Measurements from ENCODE around the gene PRRG4.
"Not testable (repeated sequence)": the region's sequence is repeated elsewhere in the genome, so short reads cannot be mapped to it uniquely, and the experiment has no call there.

DNA sequence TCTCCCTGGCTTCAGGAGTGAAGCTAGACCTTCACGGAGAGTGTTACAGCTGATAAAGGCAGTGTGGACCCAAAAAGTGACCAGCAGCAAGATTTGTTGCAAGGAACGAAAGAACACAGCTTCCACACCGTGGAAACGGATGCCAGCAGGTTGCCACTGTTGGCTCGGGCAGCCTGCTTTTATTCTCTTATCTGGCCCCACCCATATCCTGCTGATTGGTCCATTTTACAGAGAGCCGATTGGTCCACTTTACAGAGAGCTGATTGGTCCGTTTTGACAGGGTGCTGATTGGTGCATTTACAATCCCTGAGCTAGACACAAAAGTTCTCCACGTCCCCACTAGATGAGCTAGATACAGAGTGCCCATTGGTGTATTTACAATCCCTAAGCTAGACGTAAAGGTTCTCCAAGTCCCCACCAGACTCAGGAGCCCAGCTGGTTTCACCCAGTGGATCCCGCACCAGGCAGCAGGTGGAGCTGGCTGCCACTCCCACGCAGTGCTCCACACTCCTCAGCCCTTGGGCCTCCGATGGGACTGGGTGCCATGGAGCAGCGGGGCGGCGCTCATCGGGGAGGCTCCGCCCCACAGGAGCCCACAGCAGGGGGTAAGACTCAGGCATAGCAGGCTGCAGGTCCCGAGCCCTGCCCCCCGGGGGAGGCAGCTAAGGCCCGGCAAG is 58.1 kb downstream of the PRRG4 start:
- TF ChIP-seq CTCF (optimal IDR thresholded peaks at IDR 0.05 in 1 of 3, IDR thresholded peaks at IDR 0.05 in 1 of 3, conservative IDR thresholded peaks at IDR 0.05 in 1 of 3; ENCODE audit: extremely low read depth in 1 of 3, insufficient read depth in 2 of 3, low read length in 3 of 3); EZH2 (IDR thresholded peaks at IDR 0.05; ENCODE audit: low read length): not testable (repeated sequence)
